NCI-H510A treated with DMSO at 0.1 percent for 48 hours (cell line): Measurements from ENCODE around the gene INPP5B.

Experiments
- DNase-seq: peaks from one replicate; lab custom pipeline; 2025; lab: John Stamatoyannopoulos, UW

Gene INPP5B

DNA sequence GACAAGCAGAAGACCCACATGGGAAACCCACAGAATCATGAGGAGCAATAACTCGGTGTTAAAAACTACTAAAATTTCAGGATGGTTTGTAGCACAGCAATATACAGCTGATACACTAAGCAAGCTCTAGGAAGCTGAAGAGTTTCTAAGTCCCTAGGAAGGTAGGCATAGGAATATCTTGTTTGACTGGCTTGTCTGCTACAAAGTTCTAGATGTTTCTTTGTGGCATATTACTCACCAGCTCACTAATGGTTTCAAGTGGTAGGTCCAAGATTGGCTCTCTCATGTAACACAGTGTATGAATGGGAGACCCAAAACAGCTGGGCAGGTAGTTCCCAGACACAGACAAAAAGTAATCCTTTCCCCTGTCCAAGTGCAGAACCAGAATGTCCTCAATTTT lies 74.2 kb downstream of the INPP5B start:
- DNase-seq, result no peak

GRCh38 chr1:37868466-37868865 lies 78.4 kb downstream of the INPP5B start:
- no peak for DNase-seq

DNA sequence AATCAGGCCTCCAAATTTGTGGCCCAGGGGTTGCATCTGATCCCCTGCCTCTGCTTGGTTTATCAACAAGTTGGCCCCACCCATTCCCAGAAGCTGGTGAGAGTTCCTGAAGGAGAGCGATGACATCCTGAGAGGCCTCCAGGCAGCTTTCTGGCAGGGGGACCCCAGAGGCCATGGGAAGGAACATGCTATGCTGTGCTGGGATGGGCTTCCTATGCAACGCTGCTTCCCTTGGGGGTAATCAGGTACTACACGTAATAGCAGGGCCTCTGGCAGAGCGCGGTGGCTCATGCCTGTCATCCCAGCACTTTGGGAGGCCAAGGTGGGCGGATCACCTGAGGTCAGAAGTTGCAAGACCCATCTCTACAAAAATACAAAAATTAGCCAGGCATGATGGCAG lies 79.1 kb downstream of the INPP5B start:
- DNase-seq, result no peak

GRCh38 chr1:37866491-37866890 lies 80.4 kb downstream of the INPP5B start:
- DNase-seq, result no peak

GRCh38 chr1:37865348-37866120 lies 81.3 kb downstream of the INPP5B start:
- no peak for DNase-seq

- no peak for DNase-seq
Measured at GRCh38 chr1:37862330-37862729, 84.5 kb downstream of the INPP5B start.

GRCh38 chr1:37861151-37861550 lies 85.7 kb downstream of the INPP5B start:
- DNase-seq, result no peak

DNA sequence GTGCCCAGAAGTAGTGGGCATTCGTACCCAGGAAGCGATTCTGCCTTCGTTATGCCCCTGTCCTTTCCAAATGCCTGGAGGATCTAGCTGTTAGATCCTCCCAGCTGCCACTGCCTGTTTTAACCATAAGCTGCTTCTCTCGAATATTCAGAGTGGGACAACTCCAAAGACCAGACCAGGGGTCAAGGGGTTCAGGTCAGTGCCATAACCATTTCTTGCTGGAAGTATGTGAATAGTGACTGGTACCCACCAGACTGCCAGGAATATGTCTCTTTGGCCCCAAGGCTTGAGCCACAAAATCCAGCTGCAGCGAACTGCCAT lies 86.5 kb downstream of the INPP5B start:
- DNase-seq, result no peak

DNA sequence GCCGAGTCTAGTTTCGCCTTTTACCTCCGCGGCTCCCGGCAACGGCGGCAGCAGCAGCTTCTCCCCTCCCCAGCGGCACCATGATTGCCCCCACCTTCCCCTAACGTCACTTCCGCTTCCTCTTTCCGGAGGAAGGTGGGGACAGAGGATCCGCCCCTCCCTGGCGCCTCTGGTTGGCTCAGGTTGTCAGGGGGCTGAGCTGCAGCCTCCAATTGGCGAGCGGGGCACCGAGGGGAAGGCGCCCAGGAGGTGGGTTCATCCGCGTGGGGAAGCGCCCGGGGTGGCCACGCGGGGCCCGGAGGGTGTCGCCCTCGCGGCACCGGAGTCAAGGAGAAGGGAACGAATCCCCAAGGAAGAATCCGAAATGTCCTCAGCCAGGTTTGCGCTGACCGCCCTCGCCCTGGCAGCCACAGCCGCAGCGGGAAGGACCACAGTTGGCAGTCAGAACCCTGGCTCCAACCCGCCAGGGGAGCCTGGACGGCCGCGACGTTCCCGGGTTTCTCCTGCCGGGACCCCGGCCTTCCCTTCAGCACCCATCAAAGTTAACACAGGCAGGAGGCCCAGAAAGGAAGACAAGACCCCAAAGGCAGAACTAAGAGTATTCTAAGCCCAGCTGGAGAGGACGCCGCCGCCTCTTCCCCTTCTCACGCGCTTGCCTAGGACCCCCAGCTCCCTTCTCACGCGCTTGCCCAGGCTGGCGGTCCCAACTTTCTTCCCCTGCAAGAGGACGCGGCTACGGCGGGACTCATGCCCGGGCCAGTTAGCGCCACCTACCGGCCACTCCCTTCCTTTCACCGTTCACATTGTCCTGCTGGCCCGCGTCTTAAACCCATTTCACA lies 87.1 kb downstream of the INPP5B start, which contains the start of gene MTF1:
Gene MTF1, minus strand, starts transcription at position 86 of the 839 bp plus-strand sequence. CDS start 1,934 bp downstream, outside the sequence.
- DNase-seq, result peak; percentile 100

DNA sequence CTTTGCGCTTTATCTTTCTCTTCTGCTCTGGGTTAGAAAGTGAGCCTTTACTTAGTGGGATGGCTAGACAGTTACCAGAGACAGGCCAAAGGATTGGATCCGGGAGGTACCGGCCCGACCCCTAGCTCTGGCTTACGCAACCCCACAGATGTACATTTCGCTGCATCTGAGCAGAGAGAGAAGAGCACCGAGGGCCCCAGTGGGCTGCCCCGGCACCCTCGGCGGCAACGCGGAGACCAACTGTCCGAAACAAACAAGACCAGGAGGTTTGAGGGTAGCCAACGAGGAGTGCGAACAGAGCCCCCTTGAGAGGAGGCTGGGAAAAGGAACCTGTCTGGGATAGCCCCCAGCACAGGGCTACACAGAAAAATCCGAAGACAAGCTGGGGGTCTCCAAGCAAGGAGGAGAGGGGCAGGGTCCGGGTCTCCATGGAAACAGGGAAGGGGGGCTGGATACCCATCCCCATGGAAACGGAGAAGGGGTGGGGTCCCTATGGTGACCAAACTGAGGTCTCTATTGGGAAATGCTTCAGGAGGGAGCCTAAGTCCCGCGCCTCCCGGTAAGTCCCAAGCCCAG lies 87.8 kb downstream of the INPP5B start:
- DNase-seq, result peak; percentile 96

DNA sequence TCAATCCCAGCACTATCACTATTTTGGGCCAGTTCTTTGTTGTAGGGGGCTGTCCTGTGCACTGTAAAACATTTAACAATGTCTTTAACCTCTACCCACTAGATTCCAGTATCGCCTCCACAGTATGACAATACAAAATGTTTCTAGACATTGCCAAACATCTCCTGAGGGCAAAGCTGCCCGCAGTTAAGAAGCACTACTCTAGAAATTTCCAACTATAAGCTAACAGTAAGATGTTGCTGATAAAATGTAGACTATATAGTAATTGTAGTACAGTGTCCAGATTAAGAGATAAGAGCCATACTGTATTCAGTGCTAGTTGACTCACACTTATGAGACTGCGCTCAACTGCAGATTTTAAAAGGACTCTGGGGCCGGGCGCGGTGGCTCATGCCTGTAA lies 92.4 kb downstream of the INPP5B start:
- DNase-seq, result no peak

- DNase-seq, result no peak
Measured at GRCh38 chr1:37853157-37853556, 93.7 kb downstream of the INPP5B start.

DNA sequence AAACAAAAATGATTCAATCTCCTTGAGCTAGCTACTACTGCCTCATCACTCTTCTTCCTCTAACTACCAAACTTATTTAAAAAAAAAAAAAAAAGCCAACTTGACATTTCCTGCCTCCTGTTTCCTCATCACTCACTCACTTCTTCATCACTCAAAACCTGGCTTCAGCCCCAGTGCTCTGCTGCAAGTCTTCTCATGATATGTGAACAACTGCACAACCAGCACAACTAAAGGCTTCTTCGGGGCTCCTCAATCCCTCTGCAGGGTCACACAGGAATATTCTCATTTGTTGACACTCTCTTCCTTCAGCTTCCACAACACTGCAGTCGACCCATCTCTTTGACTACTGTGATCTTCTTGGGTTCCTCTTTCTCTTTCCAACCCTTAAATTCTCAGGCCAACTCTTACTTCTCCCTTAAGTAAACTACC lies 95.1 kb downstream of the INPP5B start:
- no peak for DNase-seq

- DNase-seq, result no peak
Measured at GRCh38 chr1:37851262-37851661, 95.6 kb downstream of the INPP5B start.

- DNase-seq, result no peak
Measured at GRCh38 chr1:37850352-37850955, 96.4 kb downstream of the INPP5B start.

- DNase-seq, result no peak
Measured at GRCh38 chr1:37849480-37849879, 97.4 kb downstream of the INPP5B start.

- DNase-seq, result no peak
Measured at GRCh38 chr1:37846647-37847339, 100.1 kb downstream of the INPP5B start.

DNA sequence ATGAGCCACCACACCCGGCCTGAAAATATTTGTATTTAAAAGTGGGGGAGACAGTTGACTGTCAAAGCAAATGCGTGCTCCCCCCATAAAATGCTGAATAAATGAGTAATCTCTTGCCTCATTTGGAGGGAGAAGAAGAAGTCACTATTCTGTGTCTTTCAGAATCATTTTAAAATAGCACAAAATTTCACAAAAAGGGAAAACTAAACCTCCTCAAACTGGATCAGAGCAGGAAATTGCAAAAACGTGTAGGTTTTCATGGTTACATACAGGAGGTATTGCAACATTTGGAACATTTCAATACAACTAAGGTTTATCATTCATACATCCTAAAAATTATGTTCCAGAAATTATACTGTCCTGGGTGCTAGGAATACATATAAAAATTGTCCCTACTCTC lies 101.1 kb downstream of the INPP5B start:
- no peak for DNase-seq

GRCh38 chr1:37845049-37845646 lies 101.7 kb downstream of the INPP5B start:
- DNase-seq, result no peak

DNA sequence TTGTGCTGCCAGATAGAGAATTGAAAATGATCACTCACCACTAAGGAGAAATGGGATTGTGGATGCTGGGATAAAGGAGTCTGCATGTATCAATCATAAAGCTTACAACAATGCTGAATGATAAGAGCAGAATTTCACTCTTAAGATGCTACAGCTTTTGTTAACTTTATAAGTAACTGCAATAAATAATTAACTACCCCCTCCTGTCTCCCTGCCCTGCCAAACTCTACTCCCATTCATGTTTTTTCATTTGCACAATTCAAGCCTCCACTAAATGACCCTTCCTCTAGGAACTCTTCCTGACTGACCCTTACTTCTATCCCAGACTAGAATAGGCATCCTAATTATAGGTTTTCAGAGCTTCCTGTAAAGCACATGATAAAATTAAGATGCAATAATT lies 102.3 kb downstream of the INPP5B start:
- no peak for DNase-seq

- no peak for DNase-seq
Measured at GRCh38 chr1:37841652-37842051, 105.2 kb downstream of the INPP5B start.

GRCh38 chr1:37840711-37841110 lies 106.1 kb downstream of the INPP5B start:
- DNase-seq, result no peak
